Measurements from ENCODE around the gene CLEC16A.

- TF ChIP-seq POLR2H (tag; IDR thresholded peaks at IDR 0.05; ENCODE audit: low read depth) (no peak), CCAR2 (IDR thresholded peaks at IDR 0.05; ENCODE audit: low read depth, low read length) (no peak), POLR2A (conservative IDR thresholded peaks at IDR 0.05) (no peak), RNF2 (IDR thresholded peaks at IDR 0.05) (no peak), ARHGAP35 (IDR thresholded peaks at IDR 0.05; ENCODE audit: partially characterized antibody) (no peak), ZNF384 (IDR thresholded peaks at IDR 0.05; ENCODE audit: low read depth, low read length) (no peak), MAX (CRISPR knock-in tag; IDR thresholded peaks at IDR 0.05) (no peak), NR2C1 (IDR thresholded peaks at IDR 0.05) (no peak), NR2C1 (tag; IDR thresholded peaks at IDR 0.05) (no peak), ZZZ3 (IDR thresholded peaks at IDR 0.05) (no peak), ZNF140 (CRISPR knock-in tag; IDR thresholded peaks at IDR 0.05) (no peak), USF2 (CRISPR knock-in tag; IDR thresholded peaks at IDR 0.05) (no peak)
These were observed 238.9 kb downstream of the CLEC16A start for GRCh38 chr16:11183035-11183812.

Data from K562 (cell line).